ENCODE measurements around the gene IKZF3.

- no peak for TF ChIP-seq POLR2A (IDR thresholded peaks at IDR 0.05)
- TF ChIP-seq POLR2AphosphoS5 (IDR thresholded peaks at IDR 0.05), result no peak
- TF ChIP-seq CTCF (IDR thresholded peaks at IDR 0.05), result no peak
These were observed 98.9 kb downstream of the IKZF3 start for GRCh38 chr17:39765175-39765574.

All from suprapubic skin (tissue), 4 donors.